NB4 (cell line): Measurements from ENCODE around the gene PLXDC2.

Experiments
- DNase-seq: peaks from one replicate; pipeline ENCODE4 v3.0.0; 2010; ENCODE audit warnings: low read depth
- H3K4me3 ChIP-seq: one replicate; pipeline ENCODE4 v1.5.1; 2011; ENCODE audit warnings: mild to moderate bottlenecking, low read depth, low read length, moderate library complexity
- MYC ChIP-seq: IDR thresholded peaks from 2 replicates; pipeline ENCODE4 v1.6.1; 2011; ENCODE audit warnings: low read depth, low read length
- POLR2A ChIP-seq: IDR thresholded peaks from 2 replicates; pipeline ENCODE4 v1.6.1; 2011; ENCODE audit warnings: mild to moderate bottlenecking; ENCODE audit not compliant: insufficient read length; ENCODE audit errors: extremely low read depth
- TF ChIP-seq, protein P1 (sequence below): IDR thresholded peaks from 2 replicates; pipeline ENCODE4 v1.6.1; 2011; ENCODE audit warnings: low read depth, low read length
- TF ChIP-seq, protein P2 (sequence below): IDR thresholded peaks from one replicate; pipeline ENCODE4 v1.5.1; 2012; ENCODE audit warnings: low read depth, low read length

PLXDC2 gene

DNA sequence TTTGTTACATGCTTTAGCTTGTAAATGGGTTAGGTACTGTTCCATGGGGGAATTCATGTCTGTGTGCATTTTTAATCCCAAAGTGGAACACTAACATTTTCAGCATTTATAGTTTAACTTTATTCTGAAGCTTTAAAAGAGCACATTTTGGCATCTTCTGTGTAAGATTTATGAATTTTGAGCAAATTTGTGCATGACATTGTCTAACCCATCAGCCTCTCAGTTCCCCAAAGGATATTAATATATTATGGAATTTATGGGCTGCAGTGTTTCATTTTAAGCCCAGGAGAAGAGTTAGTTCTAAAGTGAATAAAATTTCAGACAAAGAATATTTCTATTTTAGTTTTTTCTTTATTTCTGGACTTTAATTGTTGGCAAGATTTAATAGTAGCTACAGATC lies 421.4 kb downstream of the PLXDC2 start:
- DNase-seq: no peak
- no peak overlapping the region for H3K4me3 ChIP-seq
- TF ChIP-seq MYC (no peak), POLR2A (no peak)
- TF ChIP-seq, protein P1, sequence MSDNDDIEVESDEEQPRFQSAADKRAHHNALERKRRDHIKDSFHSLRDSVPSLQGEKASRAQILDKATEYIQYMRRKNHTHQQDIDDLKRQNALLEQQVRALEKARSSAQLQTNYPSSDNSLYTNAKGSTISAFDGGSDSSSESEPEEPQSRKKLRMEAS: no peak
- TF ChIP-seq, protein P2, sequence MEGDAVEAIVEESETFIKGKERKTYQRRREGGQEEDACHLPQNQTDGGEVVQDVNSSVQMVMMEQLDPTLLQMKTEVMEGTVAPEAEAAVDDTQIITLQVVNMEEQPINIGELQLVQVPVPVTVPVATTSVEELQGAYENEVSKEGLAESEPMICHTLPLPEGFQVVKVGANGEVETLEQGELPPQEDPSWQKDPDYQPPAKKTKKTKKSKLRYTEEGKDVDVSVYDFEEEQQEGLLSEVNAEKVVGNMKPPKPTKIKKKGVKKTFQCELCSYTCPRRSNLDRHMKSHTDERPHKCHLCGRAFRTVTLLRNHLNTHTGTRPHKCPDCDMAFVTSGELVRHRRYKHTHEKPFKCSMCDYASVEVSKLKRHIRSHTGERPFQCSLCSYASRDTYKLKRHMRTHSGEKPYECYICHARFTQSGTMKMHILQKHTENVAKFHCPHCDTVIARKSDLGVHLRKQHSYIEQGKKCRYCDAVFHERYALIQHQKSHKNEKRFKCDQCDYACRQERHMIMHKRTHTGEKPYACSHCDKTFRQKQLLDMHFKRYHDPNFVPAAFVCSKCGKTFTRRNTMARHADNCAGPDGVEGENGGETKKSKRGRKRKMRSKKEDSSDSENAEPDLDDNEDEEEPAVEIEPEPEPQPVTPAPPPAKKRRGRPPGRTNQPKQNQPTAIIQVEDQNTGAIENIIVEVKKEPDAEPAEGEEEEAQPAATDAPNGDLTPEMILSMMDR: no peak

DNA sequence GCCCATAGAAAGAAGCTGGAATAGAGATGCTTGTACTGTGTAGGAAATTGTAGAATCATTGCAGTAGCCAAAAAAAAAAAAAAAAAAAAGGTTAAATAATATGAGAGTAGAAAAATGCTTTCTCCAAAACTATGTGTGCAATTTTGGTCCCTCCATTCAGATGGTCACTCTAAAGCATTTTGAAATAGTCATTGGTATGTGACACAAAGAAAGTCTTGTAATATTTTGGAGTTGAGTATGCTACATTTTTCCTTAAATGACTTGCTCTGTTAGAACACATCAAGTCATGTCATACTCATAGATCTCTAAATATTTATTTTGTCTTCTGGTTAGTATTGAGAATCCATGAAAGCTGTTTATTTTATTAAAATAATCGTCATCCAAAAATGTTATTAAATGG lies 424.4 kb downstream of the PLXDC2 start:
- H3K4me3 ChIP-seq: no peak overlapping the region
- DNase-seq: no peak
- TF ChIP-seq POLR2A: no peak
- TF ChIP-seq, protein P2: no peak
- TF ChIP-seq MYC: no peak
- TF ChIP-seq, protein P1: no peak

DNA sequence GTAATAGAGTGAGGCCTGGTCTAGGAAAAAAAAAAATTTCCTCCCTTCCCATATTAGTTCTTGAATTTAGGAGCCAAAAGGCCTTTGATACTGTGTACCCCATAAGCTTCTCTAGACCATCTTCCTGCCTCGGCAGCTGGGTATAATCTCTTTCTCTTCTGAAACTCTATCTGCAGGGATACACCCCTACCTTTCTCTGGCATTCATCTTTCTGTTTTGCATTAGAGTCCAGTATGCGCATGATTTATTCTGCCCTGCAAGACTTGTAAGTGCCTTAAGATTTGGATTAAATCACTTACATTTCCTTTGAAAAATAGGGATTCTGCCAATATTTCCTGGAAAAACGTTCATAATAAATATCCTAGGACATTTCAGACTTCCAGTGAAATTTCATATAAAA lies 431.2 kb downstream of the PLXDC2 start:
- TF ChIP-seq MYC (no peak), POLR2A (no peak)
- TF ChIP-seq, protein P2: no peak
- TF ChIP-seq, protein P1: no peak
- DNase-seq: no peak
- no peak overlapping the region for H3K4me3 ChIP-seq

- DNase-seq: no peak
- TF ChIP-seq MYC (no peak), POLR2A (no peak)
- TF ChIP-seq, protein P1: no peak
- TF ChIP-seq, protein P2: no peak
- no peak overlapping the region for H3K4me3 ChIP-seq
Measured at GRCh38 chr10:20247891-20248708, 431.9 kb downstream of the PLXDC2 start.

GRCh38 chr10:20254078-20254477 lies 437.8 kb downstream of the PLXDC2 start:
- no peak for DNase-seq
- H3K4me3 ChIP-seq: no peak overlapping the region
- TF ChIP-seq, protein P1: no peak
- TF ChIP-seq POLR2A (no peak), MYC (no peak)
- TF ChIP-seq, protein P2: no peak
